HG03159 (cell line): ENCODE measurements around the gene C10orf62.
A peak's percentile ranks its signal among the peaks of the same experiment; 100 is the strongest.
"Not testable (repeated sequence)": the region's sequence is repeated elsewhere in the genome, so short reads cannot be mapped to it uniquely, and the experiment has no call there.

Experiments used
- ATAC-seq: cut with Tn5 transposase; IDR thresholded peaks from one replicate; pipeline ENCODE4 v1.9.1; 2021; ENCODE audit warnings: mild to moderate bottlenecking, moderate library complexity; ENCODE audit not compliant: unreplicated experiment

C10orf62 gene

DNA sequence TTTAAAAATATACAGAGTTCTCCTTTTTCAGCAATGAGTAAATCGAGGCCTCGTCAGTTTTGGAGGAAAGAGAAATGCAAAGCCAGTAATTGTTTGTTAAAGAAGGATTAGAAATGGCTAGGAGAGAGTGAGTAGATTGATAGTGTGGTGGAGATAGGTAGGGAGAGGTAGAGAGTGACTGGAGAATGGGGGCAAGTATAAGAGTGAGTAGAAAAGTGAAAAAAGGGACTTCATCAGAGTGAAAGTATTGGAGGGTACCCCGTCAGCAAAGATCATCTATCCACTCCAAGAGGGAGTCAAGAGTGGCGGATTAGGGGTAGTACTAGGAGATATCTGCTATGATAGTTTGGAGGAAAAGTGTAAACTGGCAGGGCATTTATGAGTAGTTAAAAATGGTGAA, 26.2 kb upstream of the C10orf62 start:
- ATAC-seq = no peak

DNA sequence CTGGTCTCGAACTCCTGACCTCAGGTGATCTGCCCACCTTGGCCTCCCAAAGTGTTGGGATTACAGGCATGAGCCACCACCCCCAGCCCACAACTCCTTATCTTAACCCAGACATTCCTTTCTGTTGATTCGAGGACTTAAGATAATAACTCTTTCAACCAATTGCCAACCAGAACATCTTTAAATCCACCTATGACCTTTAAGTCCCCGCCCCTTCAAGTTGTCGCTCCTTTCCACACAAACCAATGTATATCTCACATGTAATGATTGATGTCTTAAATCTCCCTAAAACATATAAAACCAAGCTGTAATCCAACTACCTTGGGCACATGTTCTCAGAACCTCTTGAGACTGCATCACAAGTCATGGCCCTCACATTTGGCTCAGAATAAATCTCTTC, 24.7 kb upstream of the C10orf62 start:
- ATAC-seq = no peak

DNA sequence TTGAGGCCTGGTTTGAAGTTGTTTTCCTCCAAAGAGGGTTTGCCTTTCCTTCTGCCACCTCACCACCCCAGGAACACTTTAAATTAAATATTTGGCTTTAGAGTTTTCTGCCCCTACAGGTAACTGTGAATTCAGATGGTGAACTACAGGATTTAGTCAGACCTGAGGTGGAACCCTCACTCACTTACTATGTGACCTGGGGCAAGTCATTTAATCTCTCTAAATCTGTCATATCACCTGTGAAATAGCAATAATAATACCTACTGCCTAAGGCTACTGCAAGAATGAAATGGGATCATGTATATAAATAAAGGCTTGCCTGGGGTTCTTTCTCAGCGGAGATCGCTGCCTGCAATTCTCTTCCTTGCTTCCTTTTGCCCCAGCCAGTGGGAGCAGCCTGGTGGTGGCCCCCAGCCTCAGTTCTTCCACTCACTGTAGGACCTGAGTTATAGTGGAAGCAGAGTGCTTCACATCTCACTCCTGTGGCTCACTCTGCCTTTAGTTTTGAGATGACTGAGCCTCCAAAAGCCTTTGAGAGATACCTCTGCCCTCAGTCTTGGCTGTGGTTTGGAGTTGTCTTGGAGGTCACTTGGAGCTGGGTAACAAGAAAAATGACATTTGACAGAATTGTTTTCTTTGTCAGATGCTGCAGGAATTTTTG, 23.1 kb upstream of the C10orf62 start:
- ATAC-seq = no peak

DNA sequence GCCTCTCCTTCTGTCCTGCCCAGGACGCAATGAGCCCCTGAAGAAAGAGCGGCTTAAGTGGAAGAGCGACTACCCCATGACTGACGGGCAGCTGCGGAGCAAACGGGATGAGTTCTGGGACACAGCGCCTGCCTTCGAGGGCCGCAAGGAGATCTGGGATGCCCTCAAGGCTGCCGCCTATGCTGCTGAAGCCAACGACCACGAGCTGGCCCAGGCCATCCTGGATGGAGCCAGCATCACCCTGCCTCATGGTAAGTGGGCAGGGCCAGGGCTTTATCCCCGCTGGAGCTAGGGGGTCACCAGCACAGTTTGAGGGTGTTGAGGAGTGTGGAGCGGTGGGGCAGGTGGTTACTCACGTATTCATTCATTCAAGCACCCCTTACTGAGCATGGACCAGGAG, 21.6 kb upstream of the C10orf62 start:
- no peak for ATAC-seq

DNA sequence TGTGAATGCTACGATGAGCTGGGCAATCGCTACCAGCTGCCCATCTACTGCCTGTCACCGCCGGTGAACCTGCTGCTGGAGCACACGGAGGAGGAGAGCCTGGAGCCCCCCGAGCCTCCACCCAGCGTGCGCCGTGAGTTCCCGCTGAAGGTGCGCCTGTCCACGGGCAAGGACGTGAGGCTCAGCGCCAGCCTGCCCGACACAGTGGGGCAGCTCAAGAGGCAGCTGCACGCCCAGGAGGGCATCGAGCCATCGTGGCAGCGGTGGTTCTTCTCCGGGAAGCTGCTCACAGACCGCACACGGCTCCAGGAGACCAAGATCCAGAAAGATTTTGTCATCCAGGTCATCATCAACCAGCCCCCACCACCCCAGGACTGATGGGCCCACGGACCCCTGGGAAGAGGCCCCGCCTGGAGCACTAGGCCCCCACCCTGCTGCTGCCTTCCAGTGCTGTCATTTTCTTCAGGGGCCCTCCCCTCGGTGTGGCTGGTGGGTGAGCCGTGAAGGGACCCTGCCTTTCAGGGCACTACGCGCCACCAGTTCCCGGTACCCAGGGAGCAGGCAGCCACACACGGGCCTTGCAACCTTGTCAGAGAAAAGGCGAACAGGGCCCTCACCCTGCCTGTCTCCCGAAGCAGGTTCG, 19.3 kb upstream of the C10orf62 start:
- no peak for ATAC-seq

DNA sequence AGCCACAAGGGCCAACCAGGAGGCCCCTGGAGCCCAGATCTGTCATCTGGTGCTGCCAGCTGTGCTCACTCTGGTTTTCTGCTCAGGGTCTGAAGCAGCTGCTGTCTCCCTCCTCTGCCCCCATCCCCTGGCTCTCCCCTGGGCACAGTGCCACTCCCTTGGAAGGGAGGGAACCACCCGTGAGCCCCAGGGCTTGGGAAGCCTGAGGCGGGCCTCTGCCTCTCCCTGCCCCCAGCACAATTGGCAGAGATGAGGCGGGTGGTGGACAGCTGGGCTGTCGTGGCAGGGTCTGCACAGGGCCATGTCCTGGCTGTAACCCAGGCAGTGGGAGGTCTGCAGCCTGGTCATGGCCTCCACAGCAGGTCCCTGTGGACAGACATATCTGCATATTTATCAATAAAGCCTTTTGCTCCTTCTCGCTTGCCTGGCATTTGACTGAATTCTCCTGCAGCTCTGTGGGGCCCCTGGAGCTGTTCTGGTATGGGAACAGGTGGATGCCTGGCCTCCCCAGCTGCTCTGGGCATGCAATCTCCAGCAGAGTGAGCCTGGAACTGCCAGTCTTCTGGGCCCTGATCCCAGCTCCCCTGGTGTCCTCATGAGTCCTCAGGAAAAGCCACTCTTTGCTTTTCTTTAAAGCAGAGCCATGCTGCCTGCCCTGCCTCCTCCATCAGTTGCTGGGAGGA, 18.6 kb upstream of the C10orf62 start:
- no peak for ATAC-seq

DNA sequence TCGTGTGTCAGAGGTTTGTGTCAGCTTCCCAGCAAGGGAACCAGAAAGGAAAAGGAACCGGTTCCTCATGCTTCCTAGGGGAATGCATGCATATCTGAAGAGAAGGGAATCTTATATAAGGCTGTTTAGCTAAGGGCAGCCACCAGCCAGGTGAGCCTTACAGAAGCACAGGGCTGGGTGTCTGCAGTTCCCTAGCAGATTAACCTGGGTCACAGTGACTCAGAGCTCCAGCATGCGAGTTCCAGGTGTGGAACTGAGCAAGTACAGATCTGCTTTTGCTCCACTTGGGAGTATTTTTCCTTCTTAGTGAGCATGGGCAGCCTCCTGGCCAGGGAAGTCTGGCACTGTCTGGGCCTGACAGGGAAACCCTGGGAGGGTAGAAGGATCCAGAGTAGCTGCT, 17.9 kb upstream of the C10orf62 start:
- ATAC-seq = no peak

DNA sequence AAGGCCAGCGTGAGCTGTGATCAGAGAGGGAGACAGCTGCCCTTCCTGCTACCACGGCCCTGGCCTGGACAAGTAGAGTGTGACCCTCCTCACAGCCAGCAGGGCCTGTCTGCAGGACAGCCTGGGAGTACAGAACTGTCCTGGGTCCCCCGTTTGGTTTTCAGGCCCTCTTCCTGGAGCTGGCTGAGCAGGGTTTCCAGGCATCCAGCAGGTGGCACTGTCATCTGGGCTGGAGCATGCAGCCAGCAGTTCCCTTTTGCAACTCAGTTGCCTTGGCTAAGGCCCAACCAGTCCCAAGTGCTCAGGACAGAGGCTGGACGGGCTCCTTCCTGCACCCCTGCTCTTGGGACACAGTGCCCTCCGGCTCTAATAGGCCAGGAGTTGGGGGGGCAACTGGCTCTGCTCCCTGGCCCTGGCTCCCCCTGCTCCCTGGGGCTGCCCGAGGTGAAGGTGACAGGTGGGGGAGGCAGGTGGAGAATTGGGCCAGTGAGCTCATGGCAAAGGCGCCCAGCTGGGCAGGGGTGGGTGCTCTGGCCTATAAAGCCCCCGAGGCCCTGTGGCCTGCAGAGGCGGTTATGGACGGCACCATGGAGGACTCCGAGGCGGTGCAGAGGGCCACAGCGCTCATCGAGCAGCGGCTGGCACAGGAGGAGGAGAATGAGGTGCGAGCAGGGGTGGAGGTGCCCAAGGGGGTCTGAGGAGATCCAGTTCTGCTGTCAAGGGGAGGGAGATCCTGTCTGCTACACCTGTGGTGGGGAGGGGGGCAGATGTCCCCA, 17.1 kb upstream of the C10orf62 start, which contains the start of gene ANKRD2:
Gene ANKRD2, plus strand, starts transcription at position 566 of the 776 bp plus-strand sequence. Its CDS starts 10 bp downstream, at position 576.
- ATAC-seq = peak; percentile 76

DNA sequence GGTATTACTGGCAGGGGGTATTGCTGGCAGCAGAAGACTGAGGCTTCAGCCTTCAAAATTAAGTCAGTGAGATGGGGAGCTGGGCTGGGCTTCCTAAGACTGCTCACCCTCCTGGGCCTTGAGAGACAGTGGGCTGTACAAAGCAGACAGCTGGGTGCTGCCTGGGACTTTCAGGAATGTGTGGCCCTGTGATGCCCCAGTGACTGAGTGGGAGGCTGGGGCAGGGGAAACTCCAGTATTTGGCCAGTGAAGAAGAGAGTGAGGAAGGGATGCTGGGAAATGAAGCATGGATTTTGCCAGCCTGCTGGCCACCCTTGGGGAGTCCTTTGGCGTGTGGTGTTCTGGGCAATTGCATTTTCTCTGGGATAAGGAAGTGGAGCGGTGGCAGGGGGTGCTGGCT, 16.5 kb upstream of the C10orf62 start:
- ATAC-seq = no peak

DNA sequence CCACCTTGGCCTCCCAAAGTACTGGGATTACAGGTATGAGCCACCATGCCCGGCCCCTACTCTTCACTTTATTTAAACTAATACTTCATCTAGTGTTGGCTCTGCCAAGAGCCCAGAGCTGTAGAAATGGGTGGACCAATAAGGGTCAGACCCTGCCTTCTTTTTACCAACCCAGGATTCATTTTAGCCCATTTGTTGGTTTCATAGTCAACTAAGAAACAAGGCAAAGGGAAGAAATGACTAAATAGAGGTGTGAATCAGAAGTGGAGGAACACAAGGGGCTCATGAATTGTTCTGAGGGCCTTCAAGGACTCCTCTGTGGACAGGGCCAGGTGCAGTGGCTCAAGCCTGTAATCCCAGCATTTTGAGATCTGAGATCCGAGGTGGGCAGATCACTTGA, 15.8 kb upstream of the C10orf62 start:
- no peak for ATAC-seq

DNA sequence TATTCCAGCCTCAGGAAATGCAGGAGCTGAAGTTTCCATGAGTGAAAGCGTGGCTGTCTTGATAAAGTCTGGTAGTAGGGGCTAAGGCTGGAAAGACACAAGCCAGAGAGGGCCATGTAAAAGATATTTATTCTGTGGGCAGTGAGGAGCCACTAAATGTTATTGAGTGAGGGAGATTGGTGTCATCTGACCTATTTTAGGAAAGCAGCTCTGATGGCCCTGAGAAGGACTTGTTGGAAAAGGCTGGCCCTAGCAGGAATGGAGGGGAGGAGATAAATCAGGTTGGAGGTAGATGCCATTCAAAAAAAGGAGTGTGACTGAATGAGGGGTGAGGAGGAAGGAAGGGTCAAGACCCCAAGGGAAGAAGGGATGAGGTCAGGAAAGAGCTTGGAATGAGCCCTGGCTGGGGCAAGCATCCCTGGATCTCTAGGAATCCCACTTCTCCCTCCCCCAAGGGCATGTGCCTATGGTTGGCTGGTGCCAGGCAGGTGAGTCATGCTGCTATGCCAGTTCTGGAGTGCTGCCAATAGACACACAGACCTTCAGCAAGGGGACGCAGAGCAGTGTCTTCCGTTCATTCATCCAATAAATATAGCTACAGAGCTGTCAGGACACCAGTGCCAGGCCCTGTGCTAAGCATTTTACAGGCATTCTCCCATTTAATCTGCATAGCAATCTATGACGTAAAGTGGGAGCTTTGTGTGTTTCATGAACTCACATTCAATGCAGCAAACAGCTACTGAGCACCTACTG, 15.0 kb upstream of the C10orf62 start:
- ATAC-seq = no peak

DNA sequence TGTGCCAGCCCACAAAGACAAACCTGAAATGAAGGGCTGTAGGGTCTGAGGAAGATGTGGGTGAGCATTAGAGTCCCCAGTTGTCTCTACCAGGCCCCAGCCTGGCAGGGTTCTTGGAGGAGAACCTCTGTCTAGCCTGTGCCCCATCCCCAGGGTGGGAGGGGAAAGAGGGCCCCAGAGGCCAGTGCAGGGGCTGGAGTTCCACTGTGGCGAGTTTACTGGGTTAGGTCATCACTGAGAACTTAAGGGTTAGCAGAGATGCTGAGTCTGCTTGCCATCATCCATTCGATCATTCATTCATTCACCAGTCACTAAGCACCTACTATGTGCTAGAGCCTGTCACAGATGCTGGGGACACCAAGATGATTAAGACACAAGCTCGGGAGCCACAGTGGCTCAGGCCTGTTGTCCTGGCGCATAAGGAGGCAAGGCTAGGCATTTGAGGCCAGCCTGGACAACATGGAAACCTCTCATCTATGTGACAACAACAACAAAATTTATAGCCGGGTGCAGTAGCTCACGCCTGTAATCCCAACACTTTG, 14.3 kb upstream of the C10orf62 start:
- ATAC-seq = no peak

DNA sequence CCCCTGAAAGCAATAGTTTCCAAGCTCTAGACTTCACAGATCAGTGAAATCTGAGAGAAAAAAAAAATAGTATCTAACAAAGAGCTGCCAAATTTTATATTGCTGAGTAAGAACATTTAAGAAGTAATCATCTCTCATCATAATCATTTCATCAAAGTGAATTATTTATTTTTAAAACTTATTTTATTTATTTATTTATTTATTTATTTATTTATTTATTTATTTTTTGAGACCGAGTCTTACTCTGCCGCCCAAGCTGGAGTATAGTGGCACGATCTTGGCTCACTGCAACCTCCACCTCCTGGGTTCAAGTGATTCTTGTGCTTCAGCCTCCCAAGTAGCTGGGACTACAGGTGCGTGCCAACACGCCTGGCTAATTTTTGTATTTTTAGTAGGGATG, 13.0 kb upstream of the C10orf62 start:
- ATAC-seq = not testable (repeated sequence)

DNA sequence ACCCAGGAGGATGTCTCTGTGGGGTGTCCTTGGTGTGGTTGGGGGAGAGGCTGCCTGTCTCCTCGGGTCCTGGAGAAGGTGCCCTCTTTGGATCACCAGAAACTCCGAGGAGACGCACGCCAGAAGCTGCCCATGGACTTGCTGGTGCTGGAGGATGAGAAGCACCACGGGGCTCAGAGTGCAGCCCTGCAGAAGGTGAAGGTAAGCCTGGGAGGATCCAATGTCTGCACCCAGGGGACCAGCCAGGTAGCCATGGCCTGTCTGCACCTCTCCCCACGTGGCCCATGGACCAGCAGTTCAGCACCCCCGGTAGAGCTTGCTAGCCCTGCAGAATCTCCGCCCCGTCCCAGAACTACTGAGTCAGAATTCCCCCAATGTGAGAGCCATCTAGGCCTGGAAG, 11.8 kb upstream of the C10orf62 start:
- no peak for ATAC-seq

DNA sequence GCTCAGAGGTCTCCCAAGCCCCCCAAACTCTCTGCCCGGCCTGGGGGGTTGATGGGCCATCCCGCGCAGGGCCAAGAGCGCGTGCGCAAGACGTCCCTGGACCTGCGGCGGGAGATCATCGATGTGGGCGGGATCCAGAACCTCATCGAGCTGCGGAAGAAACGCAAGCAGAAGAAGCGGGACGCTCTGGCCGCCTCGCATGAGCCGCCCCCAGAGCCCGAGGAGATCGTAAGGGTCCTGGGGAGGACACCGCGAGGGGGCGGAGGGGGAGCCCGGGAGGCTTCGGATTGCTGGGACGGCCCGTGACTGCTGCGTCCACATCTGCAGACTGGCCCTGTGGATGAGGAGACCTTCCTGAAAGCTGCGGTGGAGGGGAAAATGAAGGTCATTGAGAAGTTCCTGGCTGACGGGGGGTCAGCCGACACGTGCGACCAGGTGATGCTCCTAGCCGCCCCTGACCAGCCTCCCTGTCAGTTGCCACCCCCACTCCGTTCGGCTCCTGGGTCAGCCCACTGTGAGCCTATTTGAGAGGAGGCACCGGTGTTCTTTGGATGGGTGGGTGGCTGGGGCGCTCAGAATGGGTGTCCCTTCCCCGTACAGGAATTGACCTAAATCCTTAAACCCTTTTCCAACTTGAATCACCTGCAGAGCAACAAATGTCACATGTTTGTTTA, 11.2 kb upstream of the C10orf62 start:
- ATAC-seq = no peak

DNA sequence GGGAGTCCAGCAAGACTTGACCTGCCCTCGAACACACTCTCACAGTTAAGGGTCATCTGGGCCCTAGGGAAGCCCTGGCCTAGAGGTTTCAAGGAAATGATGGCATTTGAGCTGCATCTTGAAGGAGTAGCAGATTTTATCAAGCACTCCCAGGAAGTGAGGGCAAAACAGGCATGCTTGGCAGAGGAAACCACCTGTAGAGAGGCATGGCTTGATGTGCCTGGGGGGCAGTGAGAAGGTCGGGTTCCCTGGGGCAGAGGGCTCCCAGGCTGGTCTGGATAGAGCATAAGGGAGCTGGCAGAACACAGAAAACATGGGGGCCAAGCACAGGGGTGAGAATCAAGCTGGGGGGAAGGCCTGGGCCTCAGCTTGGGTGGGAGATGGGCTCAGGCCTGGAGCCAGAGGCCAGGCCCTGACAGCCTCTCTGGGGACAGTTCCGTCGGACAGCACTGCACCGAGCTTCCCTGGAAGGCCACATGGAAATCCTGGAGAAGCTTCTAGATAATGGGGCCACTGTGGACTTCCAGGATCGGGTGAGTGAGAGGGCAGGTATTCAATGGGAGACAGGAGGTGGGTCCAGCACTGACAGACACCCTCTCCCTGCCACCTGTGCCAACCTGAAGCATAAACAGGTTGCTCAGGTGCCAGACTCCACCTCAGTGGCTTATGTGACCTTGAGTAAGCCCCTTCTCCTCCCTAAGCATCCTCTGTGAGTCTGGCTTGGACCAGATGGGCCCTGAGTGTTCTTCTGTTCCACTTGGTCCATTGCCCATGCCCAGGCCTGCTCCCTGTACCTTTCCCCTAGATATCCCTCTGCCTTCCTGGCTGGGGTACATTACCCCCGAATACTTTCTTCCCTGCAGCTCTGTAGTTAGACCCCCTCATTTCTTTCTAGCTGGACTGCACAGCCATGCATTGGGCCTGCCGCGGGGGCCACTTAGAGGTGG, 8.8 kb upstream of the C10orf62 start:
- ATAC-seq = no peak

DNA sequence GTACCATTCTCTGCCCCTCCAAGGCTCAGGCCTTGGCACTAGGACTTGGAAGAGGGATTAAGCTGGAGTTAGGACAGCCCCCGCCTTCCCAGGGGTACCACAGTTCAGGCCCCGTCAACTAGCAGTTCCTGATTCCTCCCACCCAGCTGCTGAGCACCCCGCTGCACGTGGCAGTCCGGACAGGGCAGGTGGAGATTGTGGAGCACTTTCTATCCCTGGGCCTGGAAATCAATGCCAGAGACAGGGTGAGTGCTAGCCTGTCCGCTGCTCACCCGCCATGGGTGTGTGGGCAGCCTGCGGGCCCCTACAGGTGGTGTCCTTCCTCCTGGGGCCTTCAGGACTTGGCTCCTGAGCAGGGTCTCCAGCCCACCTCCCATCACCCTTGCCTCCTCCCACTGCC, 7.4 kb upstream of the C10orf62 start:
- ATAC-seq = no peak

DNA sequence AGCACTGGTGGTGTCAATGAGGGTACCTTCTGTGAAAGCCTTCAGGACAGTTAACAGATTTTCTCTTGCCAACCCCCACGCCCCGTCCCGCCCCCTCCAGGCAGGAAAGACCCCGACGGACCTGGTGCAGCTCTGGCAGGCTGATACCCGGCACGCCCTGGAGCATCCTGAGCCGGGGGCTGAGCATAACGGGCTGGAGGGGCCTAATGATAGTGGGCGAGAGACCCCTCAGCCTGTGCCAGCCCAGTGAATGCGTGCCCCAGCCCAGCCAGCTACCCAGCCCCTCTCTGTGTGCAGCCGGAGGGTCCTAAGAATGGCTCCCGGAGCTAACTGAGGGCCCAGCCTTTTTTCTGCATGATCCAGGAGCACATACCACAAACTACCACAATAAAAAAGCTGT, 6.0 kb upstream of the C10orf62 start:
- no peak for ATAC-seq
